GM21367 (cell line): Measurements from ENCODE around the gene MESD.

ENCODE experiments used
- ATAC-seq: cut with Tn5 transposase; IDR thresholded peaks from one replicate; pipeline ENCODE4 v1.9.1; 2021; ENCODE audit not compliant: unreplicated experiment

The MESD gene

DNA sequence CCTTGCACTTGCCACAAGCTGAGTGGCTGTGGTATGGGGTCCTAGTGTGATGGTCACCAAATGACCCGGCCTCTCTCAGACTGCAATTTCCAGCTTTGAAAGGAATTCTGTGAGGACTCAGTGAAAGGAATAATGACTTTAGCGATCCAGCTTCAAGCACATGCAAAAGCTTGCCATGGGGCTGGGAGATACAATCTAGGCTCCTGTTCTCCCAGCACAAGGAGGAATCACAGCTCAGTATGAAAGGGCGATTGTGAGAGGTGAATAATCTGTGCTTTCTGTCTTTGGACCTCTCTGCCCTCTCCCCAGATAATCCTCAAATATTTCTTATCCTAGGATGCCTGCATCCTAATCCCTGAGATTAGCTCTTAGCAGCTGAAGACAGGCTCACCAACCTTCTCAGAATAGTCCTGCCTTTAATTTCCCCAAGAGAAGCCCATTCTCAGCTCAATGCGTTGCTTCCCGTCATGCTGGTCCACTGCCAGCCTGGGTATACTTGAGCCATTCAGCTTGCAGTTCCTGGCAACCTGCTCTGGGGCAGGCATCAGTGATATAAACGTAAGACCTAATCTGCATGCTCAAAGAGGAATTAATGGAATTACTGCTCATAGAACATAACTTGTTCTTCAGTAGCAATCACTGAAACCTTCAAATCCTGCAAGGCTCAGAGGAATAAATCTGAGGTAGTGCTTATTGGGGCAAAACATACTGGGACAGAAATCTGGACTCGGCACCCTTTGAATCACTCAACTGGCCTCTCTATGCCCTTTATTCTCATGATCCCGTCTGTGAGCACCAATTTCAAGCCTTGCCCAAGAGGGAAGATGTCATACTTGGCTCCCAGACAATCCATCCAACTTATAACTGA, 26.2 kb upstream of the MESD start:
- ATAC-seq = no peak

DNA sequence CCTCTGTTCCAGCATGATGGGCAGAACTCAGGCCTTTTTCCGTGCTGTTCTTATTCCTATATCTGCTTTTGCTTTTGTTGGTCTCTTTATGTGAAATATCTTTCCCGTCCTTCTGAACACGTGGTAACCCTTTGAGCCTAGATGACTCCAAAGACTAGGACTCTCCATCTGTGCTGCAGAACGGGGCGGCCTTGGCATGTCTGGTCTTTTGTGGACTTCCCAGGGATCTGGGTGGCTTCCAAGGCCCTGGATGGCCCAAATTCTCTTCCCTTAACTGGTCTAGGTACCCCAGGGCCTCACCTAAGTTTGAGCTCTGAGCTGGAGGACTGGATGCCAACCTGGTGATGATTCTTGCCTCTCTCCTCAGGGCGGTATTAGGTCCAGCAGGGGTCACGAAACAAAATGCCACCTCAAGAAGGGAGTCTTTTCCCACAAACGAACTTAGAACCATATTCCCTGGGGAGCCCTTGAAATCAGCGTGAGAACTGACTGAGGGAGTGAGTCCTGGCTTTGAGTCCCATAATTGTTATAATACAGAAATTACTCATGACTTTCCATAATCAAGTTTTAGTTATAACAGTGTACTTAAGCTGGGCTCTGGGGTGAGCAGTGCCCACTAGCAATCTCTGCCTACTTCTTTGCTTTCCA, 25.0 kb upstream of the MESD start:
- ATAC-seq = no peak

DNA sequence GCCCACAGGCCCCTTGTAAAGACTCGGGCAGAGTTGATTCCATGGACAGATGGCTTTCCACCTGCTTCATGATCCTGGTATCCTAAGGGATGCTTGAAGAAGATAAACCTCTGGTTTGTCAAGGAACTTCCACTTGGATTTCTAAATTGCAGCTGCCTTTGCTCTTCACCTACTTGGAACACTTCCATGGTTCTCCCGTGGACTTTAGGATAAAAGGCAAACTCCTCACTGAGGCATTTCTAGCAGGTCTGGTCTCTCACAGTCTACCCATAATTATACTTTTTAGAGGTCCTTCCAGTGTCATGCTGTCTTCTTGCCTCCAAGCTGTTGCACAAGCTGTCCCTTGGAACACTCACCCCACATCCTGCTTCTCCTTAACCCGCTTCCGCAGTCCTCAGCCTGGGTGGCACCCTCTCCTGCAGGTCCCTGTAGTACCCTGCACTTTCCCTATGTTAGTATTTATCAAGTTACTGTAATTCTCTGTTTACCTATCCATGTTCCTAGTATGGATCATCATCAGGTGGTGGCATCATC, 23.8 kb upstream of the MESD start:
- no peak for ATAC-seq

DNA sequence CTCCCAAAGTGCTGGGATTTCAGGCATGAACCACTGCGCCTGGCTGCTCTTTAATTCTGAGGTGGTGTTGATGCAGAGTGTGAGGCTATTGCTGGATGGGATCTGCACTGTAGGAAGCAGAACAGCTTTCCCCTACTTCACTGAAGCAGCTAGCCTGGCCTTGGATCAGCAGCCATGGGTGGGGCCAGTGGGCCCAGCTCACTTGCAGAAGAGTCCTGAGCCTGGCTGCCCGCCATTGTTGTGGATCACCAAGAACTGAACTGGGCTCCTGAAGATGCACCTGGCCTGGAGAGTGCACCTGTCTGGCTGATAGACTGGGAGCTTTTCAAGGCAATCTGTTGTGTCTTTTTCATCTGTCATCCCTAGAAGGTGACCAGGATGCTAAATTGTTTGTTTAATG, 23.0 kb upstream of the MESD start:
- no peak for ATAC-seq

DNA sequence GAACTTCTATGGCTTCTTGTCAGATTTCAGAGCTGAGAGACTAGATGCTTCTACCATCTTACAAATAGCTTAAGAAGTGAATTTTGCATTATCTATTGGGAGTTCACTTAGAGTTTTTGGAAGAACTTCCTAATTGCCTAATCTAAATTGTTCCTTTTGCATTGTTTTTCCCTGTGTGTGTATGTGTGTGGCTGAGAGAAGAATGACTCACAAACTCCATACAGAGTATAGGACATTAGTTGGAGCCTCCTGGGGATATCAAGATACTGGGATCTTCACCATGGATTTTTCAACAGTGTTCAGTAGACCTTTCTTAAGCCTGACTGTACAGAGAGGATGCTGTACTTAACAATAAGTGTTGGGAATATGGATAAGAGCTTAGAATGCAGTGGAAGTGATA, 22.0 kb upstream of the MESD start:
- no peak for ATAC-seq

DNA sequence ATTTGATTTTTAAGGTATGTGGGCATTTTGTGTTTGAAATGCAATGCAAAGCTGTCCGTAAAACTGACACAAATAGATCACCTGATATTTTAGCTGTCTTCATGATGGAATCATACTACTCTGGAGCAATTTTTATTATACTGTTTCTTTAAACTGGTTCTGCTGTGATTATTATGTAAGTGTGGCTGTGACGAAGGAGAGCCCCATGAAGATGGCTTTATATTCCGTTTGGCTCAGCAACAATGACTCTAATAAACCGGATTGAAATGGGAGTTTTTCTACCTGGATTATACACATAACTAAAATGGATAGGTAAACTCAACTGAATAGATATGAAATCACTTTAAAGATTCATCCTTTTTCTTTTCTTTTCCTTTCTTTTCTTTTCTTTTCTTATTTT, 20.5 kb upstream of the MESD start:
- ATAC-seq = no peak

DNA sequence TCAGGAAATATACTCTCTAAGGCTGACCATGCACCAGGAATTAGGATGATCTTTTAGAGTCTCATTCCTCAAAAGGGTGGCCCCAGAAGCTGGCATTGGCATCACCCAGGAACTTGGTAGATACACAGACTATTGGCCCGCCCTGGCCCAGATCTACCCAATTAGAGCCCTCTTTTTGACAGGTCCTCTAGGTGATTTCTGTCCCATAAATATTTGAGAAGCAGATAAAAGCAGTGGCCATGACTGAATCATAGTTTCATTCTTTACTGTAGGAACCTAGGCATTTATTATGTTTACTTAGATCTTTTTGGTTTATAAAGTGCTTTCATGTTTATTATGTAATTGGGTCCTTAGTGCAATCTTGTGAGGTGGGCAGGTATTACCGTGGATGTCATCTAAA, 18.7 kb upstream of the MESD start:
- ATAC-seq = no peak

DNA sequence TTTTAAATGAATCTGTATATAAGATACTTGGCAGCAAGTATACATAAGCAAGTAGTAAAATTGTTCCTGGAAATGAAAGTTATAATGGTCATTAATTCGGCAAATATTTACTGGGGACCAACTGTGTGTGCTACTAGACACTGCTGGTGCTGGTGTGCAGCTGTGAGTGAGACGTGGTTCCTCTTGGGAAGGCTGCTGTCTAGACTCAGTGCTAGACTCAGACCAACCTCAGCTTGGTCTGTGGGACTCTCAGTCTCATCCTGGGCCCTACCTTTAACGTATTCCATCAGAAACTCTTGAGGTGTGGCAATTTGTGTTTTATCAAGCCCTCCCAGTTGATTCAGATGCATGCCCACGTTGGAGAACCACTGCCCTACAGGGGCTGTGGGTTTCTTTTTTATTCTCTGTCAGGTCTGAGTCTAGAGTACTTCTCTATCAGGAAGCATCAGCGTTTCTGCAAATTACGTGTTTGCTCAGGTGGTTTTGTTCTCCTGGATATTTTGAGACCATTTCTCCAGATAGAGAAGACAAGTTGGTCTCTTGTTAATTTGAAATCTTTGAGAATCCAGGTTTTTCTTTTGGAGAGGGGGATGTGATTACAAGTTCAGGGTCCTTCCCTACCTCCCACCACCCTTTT, 17.9 kb upstream of the MESD start:
- ATAC-seq = no peak

DNA sequence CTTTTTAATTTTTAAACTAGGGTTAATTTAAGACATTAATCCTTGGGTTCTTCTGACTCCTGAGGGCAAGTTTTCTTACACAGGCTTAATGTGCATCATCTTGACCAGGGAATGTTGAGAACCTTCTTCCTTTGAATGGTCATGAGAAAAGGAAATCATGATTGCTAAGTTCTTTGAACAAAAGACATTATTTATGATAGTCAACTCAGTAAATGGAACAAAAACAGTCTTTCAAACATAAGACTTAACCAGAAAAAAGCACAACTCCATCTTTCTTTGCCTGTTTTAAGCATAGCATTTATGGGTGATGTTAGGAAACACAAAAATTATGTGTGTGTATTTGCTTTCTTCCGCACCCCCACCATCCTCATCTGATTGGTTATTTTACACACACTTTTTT, 16.5 kb upstream of the MESD start:
- no peak for ATAC-seq

DNA sequence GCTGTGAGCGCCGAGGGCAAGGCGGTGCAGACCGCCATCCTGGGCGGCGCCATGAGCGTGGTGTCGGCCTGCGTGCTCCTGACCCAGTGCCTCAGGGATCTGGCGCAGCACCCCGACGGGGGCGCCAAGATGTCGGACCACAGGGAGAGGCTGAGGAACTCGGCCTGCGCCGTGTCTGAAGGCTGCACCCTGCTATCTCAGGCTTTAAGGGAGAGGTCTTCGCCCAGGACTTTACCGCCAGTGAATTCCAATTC, 13.4 kb upstream of the MESD start:
- no peak for ATAC-seq

DNA sequence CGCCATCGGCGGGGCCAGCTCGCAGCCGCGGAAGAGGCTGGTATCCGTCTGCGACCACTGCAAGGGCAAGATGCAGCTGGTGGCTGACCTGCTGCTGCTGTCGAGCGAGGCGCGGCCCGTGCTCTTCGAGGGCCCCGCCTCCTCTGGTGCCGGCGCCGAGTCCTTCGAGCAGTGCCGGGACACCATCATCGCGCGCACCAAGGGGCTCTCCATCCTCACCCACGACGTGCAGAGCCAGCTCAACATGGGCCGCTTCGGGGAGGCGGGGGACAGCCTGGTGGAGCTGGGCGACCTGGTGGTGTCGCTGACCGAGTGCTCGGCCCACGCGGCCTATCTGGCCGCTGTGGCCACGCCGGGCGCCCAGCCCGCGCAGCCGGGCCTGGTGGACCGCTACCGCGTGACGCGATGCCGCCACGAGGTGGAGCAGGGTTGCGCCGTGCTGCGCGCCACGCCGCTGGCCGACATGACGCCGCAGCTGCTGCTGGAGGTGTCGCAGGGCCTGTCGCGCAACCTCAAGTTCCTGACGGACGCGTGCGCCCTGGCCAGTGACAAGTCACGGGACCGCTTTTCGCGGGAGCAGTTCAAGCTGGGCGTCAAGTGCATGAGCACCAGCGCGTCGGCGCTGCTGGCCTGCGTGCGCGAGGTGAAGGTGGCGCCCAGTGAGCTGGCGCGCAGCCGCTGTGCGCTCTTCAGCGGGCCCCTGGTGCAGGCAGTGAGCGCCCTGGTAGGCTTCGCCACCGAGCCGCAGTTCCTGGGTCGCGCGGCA, 12.9 kb upstream of the MESD start:
- no peak for ATAC-seq

DNA sequence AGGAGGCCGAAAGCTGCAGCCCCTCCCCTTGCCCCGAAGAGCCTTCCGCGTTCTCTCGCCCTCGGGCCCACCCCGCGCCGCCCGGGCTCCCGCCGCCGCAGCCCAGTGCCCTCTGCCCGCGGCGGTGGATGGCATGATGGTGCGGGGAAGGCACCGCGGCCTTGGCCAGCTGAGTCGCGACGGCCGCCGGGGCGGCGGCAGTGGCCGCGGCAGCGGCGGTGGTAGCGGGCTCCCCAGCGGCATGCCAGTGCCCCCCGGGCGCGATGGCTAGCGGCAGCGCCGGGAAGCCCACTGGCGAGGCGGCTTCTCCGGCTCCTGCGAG, 12.4 kb upstream of the MESD start:
- no peak for ATAC-seq

DNA sequence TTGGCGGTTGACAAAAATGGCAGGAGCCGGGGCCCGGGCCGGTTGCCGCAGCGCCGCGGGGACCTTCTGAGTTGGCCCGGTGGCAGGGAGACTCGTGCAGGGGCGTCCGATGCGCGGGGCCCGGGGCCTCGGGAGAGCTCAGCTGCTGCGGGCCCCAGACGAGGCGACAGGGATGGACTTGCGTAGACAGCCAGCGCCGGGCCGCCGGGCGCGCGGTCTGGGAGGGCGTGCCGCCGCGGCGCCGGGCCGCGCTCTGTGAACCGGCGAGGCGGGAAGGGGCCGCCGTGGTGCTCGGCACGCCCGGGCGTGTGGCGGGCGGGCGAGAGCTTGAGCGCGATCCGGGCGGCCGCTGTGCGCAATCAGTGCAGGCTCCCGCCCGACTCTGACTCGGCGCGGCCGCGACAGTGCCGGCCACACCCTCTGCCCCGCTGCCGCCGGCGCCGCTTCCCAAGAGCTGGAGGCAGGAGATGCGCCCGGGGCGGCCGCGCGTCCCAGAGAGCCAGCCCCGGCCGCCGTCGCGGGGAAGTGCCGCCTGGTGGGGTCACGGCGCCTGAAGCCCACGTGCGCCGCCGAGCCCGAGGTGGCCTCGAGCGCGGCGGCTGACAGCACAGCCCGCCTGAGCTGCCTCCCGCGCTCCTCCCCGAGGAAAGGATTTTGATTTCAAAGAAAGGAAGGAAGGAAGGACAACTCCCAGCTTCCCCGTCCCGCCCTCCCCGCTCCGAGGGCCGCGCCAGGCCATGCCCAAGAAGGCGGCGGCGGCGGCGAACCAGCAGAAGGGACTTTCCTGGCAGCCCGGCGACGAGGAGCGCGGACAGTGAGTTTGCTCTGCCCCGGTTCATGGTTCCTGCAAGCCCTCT, 11.8 kb upstream of the MESD start:
- peak; percentile 27 for ATAC-seq

DNA sequence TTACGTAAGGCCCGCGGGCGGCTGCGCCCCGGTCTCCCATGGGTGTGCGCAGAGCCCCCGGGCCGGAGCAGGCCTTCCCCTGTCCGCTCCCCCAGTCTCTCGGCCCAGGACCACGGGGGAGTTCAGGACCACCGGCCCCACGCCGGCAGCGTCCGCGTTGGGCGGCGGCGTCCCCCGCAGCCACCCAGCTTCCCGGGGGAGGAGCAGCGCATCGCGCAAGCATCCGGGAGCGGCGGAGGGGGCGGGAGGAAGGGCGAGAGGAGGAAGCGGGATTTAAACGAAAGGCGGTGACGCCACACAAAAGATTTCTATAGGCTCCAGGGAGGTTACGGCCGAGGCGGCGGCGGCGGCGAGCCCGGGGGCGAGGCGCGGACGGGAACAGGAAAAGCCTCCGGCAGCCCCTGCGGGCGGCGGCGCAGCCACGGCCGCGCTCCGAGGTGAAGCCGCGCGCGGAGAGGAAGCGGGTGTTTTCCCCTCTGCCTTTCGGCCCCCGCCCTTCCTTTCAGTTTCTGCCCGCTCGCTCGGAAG, 11.1 kb upstream of the MESD start, which contains the start of gene TLNRD1:
Gene TLNRD1, plus strand, starts transcription at position 300 of the 528 bp plus-strand sequence. CDS start 1,349 bp downstream, outside the sequence.
- peak; percentile 45 for ATAC-seq

DNA sequence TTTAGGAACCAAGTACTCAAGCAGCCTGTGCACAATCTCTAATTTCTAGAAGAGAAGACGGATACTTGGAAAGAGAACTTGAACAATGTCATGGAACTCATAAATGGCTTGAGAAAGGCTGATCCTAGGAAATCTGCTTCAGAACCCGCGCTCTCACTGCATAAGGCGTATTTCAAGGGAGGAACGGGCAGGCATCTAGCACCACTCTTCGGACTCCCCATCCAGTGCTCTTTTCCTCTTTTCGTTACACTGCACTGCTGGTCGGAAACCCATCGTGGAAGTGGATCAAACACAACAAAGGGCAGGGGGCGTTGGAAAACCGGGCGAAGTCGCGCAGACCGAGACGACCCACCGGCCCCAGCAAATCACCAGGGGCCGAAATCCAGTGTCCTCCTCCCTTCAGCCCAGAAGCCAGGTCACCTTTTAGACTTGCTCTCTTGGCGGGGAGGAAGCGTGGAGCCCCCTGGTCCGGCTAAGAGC, 10.6 kb upstream of the MESD start:
- no peak for ATAC-seq

DNA sequence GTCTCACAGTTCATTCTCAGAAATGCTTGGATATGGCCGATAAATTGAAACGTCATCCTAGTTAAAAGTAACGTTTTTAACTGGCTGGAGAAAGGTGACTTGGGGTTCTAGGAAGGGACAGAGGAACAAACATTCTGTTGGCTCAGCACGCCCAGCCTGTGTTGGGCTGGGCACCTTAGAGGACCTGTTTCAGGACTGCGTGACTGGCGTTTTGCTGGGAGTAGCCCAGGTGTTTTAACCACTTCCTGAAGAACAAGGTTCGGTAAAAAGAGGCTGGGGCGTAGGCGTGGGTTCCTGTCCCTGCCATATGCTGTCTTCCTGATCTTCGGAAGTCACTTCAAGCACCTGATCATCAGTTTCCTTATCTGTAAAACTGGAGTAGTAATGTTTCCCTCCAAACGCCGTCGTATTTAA, 10.0 kb upstream of the MESD start:
- no peak for ATAC-seq

DNA sequence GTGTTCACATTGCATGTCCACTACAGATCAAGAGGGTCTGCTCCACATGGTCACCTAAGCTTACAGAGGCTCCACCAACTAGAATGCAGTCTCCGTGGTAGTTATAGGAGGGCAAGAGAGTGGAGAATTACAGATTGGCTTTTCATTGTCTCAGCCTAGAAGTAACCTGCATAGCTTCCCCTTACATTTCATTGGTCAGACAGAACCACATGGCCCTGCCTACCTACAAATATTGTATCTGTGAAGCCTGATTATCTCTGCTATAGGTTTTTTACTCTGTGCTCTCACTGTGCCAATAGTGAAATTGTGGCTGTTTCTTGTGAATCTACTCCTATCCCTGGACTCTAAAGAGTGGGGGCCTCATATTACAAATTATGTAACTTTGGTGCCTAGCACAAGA, 8.6 kb upstream of the MESD start:
- no peak for ATAC-seq

DNA sequence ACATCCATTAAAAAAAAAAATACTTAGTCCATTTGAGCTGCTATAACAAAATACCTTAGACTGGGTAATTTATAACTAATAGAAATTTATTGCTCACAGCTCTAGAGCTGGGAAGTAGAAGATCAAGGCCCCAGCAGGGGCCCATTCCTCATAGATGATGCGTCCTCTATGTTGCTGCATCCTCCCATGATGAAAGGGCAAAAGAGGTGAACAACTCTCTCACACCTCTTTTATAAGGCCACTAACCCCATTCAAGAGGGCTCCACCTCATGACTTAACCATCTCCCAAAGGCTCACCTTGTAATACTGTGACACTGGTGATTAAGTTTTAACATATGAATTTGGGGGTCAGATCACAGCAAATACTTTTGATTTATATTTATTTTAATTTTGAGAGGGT, 8.1 kb upstream of the MESD start:
- no peak for ATAC-seq

DNA sequence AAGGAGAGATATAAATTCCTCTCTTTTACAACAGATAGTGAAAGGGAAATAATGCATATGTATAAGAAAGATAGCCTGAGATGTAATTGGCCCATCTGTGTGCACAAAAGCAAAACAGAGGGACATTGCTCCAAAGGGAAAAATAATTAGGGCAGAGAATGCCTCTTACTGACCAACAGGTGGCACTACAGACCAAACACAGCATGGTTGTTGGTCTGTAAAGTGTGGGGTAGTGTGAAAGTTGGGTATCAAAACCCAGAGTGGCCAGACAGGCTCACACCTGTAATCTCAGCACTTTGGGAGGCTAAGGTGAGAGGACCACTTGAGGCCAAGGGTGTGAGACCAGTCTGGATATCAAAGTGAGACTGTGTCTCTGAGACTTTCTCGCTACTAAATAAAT, 6.6 kb upstream of the MESD start:
- ATAC-seq = no peak

DNA sequence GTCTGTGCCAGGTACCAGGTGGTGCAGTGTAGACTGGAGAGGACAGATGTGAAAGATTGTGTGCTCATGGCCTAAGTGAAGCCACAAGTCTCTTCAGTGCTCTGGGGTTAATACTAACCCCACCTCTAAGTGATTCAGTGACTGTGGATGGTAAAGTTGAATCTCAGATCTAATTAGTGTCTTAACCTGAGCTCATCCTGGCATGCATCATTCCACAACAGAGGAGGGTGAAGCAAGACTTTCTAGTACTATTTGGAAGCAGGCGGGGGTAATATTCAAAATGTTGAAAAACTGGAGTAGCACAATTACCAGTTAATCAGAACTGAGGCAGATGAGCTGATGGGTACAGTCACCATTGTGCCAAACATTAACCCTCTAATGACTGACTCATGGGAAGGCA, 2.8 kb upstream of the MESD start:
- no peak for ATAC-seq
